Urinary bladder (tissue), 4 donors: ENCODE measurements around the gene SIGLEC1. TPM values are rescaled to one million over a fixed set of nuclear protein-coding genes. Genes with fewer than 3 reads are reported as not detected.

Source experiments
- DNase-seq: peaks from one replicate; pipeline ENCODE4 v3.0.0-alpha.2; 2015; ENCODE audit errors: extremely low spot score
- H3K27ac ChIP-seq: one replicate; pipeline ENCODE4 v1.5.1; 2013; ENCODE audit warnings: low read depth, mild to moderate bottlenecking, moderate library complexity
- H3K36me3 ChIP-seq: one replicate; pipeline ENCODE4 v1.6.1; 2013; ENCODE audit warnings: mild to moderate bottlenecking, moderate library complexity; ENCODE audit not compliant: insufficient read depth
- H3K4me1 ChIP-seq: one replicate; pipeline ENCODE4 v1.6.1; 2013; ENCODE audit warnings: mild to moderate bottlenecking, moderate library complexity; ENCODE audit not compliant: insufficient read depth
- H3K4me3 ChIP-seq: one replicate; pipeline ENCODE4 v1.5.1; 2013; ENCODE audit warnings: low read depth, low read length
- WGBS: extraction: QIAGEN DNeasy Blood & Tissue Kit; methylation state at CpG from one replicate; pipeline ENCODE4 v1.1.7; 2013; 5-methylcytosine and 5-hydroxymethylcytosine counted together
- polyA plus RNA-seq: library from polyadenylated mRNA; stranded (reverse); fragments of 200-250 nt; gene quantifications from one replicate; pipeline ENCODE4 v1.2.3, GENCODE V29; 2013
- total RNA-seq: library from RNA; depleted of rRNA; stranded (reverse); fragments of >200 nt; gene quantifications from one replicate; pipeline ENCODE4 v1.2.3, GENCODE V29; 2014
- donor health status: healthy with polysubstance abuse.
- donor health status: healthy.

The SIGLEC1 gene
- total and polyA plus RNA-seq, 2 donors: 3.2 to 7.6 TPM

DNA sequence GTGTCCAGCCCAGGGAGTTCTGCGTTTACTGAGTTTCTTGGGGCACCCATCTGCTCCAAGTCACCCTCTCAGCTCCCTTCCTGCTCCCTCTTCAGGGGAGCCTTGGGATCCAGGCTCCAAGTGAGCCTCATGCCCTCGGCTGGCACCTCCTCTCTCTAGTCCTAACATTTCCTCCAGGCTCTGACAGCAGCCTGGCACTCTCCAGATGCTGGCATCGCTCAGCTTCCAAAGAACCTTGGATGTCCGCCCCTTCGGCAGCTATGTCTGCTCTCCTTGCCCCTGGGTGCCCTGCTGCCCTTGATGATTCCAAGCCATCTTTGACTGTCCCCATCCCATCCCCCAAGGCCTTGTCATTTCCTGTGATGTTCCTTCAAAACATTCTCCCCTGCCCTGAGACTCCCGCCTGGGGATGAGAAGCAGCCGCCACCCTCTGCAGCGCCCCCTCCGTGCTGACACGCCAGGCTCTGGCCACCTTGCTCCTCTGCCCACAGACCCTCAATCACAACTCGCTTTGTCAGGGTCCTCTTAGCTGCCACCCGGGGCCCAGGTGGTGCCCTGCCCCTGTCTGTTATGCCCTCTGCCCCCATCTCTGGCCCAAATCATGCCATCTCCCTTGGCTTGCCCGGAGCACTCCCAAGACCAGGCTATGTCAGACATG, 42.6 kb downstream of the SIGLEC1 start:
- Histone ChIP-seq H3K27ac (no peak overlapping the region), H3K4me1 (no peaks in the 10 kb centered on the region), H3K36me3 (no peaks in the 10 kb centered on the region), H3K4me3 (no peak overlapping the region)
- DNase-seq: no peak
- 82% methylated on average over 13 of the region's 13 CpGs for WGBS

DNA sequence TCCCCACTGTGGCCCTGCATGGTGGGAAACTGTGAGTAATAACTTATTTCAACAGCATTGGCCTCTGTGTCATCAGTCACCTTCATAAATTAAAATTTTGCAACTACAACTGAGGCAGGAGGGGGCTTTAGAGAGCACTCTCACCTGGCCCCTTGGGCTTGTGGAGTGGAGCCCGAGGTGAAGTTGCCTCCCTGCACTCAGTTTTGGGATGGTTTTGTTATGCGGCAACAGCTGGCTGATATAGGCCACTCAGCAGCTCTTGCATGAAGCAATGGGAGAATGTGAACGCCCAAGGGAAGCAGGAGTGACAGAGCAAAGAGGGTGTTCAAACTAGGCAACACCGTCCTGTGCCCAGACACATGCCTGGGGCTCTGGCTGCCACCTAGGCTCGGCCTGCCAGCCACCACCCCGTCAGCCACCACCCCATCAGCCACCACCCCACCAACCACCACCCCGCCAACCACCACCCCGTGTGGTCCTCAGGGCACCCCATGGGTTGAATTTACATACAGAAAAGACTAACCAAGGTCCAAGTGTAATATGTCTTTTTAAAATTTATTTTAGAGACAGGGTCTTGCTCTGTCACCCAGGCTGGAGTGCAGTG, 44.9 kb downstream of the SIGLEC1 start:
- no peak overlapping the region for H3K27ac ChIP-seq
- H3K4me1 ChIP-seq: no peaks in the 10 kb centered on the region
- no peak overlapping the region for H3K4me3 ChIP-seq
- H3K36me3 ChIP-seq: no peaks in the 10 kb centered on the region
- 91% methylated on average over 8 of the region's 8 CpGs for WGBS
- no peak for DNase-seq

DNA sequence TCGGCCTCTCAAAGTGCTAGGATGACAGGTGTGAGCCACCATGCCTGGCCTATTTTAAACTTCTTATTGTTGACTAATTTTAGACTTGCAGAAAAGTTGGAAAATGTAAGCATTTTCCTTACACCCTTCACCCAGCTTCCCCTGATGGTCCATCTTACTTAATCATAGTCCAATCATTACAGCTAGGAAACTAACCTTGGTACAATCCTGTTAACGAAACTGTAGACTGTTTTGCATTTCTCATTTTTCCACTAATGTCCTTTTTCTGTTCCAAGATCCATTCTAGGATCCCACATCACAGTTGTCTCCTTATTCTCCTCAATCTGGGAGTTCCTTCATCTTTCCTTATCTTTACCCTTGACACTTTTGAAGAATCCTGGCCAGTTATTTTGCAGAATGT, 48.5 kb downstream of the SIGLEC1 start:
- 91% methylated on average over 2 of the region's 2 CpGs for WGBS
- DNase-seq: no peak

DNA sequence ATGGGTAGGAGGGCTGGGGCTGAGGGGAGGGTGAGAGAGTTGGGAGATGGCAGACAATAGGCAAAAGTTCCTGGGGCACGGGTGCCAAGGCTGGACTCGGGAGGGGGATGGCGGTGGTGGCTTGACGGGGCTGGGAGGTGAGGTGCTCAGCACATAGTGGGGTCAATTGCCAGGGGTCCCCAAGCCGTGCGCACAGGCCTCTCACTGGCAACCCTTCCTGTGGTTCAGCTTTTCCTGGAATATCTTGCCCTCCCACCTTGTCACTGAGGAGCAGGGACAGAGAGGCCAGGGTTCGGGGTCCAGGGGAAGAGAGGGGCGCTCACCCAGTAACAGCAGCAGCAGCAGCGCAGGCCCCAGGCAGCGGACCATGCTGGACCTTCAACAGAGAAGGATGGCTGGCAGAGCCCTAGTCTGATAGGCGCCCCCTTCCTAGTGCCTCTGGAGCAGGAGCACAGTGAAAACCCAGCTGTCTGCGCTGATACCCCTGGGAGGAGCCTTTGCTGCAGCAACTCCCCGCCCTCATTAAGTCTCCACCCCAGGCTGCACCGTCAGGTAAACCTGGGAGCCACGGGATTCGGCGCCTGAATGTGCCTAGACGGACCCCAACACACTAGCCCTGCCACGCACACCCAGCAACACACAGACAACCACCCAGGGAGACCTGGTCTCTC, 49.2 kb downstream of the SIGLEC1 start, which contains the start of gene GFRA4:
GFRA4 (minus strand) TSS at position 369 of the 671 bp plus-strand sequence; CDS start at position 369, 0 bp downstream.
- 70% methylated on average over 19 of the region's 19 CpGs for WGBS
- Histone ChIP-seq H3K4me1 (no peaks in the 10 kb centered on the region), H3K4me3 (no peak within 1 kb of the TSS), H3K27ac (no peak within 1 kb of the TSS), H3K36me3 (no peaks in the 10 kb centered on the region)
- DNase-seq: no peak

More for the DNA sequence above, 48.5 kb downstream of the SIGLEC1 start:
- H3K4me1 ChIP-seq: no peaks in the 10 kb centered on the region
- H3K27ac ChIP-seq: no peak overlapping the region
- no peaks in the 10 kb centered on the region for H3K36me3 ChIP-seq
- no peak overlapping the region for H3K4me3 ChIP-seq

Other genes starting within 250 kb of the SIGLEC1 start
- 37.6 TPM for gene ATRN, start 241.6 kb downstream of the SIGLEC1 start, total RNA-seq
- gene ATRN, start 241.6 kb downstream of the SIGLEC1 start, polyA plus RNA-seq: 15.2 TPM
- gene GFRA4, start 49.2 kb downstream of the SIGLEC1 start, total RNA-seq: not detected
- not detected for gene GFRA4, start 49.2 kb downstream of the SIGLEC1 start, polyA plus RNA-seq
- 88.2 TPM for gene ADAM33, start 30.6 kb downstream of the SIGLEC1 start, total RNA-seq
- 111 TPM for gene ADAM33, start 30.6 kb downstream of the SIGLEC1 start, polyA plus RNA-seq
- 10.7 TPM for gene HSPA12B, start 20.1 kb upstream of the SIGLEC1 start, total RNA-seq
- gene HSPA12B, start 20.1 kb upstream of the SIGLEC1 start, polyA plus RNA-seq: 11.8 TPM
- gene ADISSP, start 55.2 kb upstream of the SIGLEC1 start, total RNA-seq: 10.0 TPM
- gene ADISSP, start 55.2 kb upstream of the SIGLEC1 start, polyA plus RNA-seq: 109 TPM
- gene SPEF1, start 68.8 kb upstream of the SIGLEC1 start, total RNA-seq: not detected
- 0.16 TPM for gene SPEF1, start 68.8 kb upstream of the SIGLEC1 start, polyA plus RNA-seq
- gene CENPB, start 74.1 kb upstream of the SIGLEC1 start, total RNA-seq: 36.9 TPM
- 104 TPM for gene CENPB, start 74.1 kb upstream of the SIGLEC1 start, polyA plus RNA-seq
- gene CDC25B, start 83.7 kb upstream of the SIGLEC1 start, total RNA-seq: 18.7 TPM
- gene CDC25B, start 83.7 kb upstream of the SIGLEC1 start, polyA plus RNA-seq: 42.2 TPM
- 10.2 TPM for gene AP5S1, start 107.9 kb upstream of the SIGLEC1 start, total RNA-seq
- gene AP5S1, start 107.9 kb upstream of the SIGLEC1 start, polyA plus RNA-seq: 9.2 TPM
- 13.8 TPM for gene MAVS, start 134.2 kb upstream of the SIGLEC1 start, total RNA-seq
- gene MAVS, start 134.2 kb upstream of the SIGLEC1 start, polyA plus RNA-seq: 21.5 TPM
- gene PANK2, start 176.8 kb upstream of the SIGLEC1 start, total RNA-seq: 53.4 TPM
- gene PANK2, start 176.8 kb upstream of the SIGLEC1 start, polyA plus RNA-seq: 22.1 TPM